ENCODE results near the gene ATXN1.

DNA sequence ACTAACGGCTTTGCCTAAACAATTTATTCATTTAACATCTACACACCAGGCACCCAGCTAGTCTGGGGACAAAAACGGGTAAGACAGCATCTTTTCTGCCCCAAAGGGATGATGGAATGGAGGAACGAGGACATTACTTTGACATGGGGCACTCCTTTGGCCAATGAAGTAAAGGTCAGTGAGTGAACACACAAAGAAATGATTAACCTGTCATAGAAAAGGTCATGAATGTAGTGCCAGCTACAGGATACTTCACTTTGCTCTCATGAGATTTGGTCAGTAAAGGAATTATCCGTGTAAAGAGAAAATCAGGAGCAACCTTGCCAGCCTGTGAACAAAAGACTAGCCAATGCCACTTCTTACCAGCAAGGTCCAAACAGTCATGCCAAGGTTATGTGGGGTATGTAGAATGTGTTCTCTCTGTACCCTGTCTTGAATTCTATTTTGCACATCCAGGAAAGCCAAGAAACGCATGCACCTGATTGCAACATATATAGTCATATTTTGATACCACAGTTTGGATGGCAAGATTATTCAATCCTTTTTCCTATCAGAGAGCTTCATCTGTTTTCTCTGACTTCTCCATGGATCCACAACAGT, 377.6 kb downstream of the ATXN1 start:
- TF ChIP-seq, protein P1, sequence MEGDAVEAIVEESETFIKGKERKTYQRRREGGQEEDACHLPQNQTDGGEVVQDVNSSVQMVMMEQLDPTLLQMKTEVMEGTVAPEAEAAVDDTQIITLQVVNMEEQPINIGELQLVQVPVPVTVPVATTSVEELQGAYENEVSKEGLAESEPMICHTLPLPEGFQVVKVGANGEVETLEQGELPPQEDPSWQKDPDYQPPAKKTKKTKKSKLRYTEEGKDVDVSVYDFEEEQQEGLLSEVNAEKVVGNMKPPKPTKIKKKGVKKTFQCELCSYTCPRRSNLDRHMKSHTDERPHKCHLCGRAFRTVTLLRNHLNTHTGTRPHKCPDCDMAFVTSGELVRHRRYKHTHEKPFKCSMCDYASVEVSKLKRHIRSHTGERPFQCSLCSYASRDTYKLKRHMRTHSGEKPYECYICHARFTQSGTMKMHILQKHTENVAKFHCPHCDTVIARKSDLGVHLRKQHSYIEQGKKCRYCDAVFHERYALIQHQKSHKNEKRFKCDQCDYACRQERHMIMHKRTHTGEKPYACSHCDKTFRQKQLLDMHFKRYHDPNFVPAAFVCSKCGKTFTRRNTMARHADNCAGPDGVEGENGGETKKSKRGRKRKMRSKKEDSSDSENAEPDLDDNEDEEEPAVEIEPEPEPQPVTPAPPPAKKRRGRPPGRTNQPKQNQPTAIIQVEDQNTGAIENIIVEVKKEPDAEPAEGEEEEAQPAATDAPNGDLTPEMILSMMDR (IDR thresholded peaks at IDR 0.05; ENCODE audit: insufficient read depth, low read length, poor library complexity, severe bottlenecking) = no peak
- no peak for TF ChIP-seq EZH2phosphoT487 (conservative IDR thresholded peaks at IDR 0.05; ENCODE audit: low read length)
